NCI-H187 treated with DMSO at 0.1 percent for 48 hours (cell line): ENCODE data around the gene ANKHD1.
"Not testable (repeated sequence)": the region's sequence is repeated elsewhere in the genome, so short reads cannot be mapped to it uniquely, and the experiment has no call there.

Experiments used
- DNase-seq: peaks from one replicate; lab custom pipeline; 2025; lab: John Stamatoyannopoulos, UW

The ANKHD1 gene

DNA sequence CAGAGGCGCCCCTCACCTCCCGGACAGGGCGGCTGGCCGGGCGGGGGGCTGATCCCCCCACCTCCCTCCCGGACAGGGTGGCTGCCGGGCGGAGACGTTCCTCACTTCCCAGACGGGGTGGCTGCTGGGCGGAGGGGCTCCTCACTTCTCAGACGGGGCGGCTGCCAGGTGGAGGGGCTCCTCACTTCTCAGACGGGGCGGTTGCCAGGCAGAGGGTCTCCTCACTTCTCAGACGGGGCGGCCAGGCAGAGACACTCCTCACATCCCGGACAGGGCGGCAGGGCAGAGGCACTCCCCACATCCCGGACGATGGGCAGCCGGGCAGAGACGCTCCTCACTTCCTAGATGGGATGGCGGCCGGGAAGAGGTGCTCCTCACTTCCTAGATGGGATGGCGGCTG lies 26.1 kb downstream of the ANKHD1 start:
- not testable (repeated sequence) for DNase-seq

DNA sequence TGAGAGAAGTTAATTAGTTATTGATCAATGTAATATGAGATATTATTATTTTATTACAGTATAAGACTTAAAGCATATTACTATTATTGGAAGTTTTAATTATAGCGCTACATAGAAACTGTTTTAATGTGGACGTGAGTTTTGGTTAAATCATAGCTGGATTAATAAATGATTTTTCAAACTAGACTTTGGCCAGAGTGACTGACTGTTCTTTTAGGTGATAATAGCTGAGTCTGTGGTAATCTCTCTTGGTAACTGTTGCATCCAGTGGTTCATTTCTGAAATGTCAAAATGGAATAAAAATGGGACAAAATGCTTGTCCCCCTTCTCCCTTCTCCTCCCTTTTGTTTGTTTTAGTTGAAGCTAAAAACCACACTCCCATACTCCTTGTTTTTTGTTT lies 28.1 kb downstream of the ANKHD1 start:
- DNase-seq = no peak

DNA sequence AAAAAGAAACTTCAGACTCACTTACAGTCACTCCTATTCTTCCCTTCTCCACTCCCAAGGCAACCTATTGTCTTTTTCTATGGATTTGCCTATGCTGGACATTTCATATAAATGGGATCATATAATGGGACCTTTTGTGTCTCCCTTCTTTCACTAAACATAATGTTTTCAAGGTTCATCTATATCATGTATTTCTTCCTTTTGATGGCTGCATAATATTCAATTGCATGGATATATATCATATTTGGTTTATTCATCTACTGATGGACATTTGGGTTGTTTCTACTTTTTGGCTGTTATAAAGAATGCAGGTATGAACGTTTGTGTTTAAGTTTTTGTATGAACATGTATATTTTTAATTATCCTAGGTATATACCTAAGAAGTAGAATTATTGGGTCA lies 30.6 kb downstream of the ANKHD1 start:
- DNase-seq = no peak

DNA sequence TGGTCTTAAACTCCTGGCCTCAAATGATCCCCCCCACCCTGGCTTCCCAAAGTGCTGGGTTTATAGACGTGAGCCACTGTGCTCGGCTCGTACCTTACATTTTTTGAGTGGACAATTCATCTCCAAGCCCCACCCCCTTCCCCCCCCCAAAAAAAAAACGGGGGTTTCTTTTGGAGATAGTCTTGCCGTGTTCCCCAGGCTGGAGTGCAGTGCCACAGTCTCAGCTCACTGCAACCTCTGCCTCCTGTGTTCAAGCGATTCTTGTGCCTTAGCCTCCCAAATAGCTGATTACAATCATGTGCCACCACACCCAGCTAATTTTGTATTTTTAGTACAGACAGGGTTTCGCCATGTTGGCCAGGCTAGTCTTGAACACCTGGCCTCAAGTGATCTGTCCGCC lies 31.3 kb downstream of the ANKHD1 start:
- DNase-seq = no peak

DNA sequence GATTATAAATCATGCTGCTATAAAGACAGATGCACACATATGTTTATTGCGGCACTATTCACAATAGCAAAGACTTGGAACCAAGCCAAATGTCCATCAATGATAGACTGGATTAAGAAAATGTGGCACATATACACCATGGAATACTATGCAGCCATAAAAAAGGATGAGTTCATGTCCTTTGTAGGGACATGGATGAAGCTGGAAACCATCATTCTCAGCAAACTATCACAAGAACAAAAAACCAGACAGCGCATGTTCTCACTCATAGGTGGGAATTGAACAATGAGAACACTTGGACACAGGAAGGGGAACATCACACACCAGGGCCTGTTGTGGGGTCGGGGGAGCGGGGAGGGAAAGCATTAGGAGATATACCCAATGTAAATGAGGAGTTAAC lies 55.7 kb downstream of the ANKHD1 start:
- not testable (repeated sequence) for DNase-seq

DNA sequence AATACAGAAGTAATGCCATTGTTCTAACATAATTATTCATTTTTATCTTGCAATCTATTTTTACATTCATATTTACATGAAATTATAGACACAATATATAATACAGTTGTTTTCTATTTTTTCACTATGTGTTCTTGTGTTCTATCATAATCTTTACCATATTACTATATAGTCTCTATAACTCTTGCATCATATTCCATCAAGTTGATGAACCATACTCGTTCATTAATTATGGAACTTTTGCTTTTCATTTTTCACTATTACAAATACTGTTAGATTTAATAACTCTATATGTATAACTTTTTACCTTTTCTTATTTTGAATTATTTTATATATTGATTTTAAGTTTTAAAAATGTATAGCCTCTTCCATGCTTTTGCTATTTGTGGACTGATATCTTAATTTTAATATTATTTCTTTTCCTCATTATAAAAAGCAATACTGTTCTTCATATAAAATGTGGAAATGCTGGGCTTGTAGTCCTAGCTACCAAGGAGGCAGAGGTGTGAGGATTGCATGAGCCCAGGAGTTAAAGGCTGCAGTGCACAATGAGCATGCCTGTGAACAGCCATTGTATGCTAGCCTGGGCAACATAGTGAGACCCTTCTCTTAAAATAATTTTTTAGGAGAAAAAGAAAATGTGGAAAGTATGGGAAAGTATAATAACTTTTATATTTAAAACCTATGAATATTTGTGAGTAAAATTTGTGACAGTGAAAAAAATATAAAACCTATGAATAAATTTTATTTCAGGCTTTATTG lies 65.5 kb downstream of the ANKHD1 start:
- DNase-seq = no peak

DNA sequence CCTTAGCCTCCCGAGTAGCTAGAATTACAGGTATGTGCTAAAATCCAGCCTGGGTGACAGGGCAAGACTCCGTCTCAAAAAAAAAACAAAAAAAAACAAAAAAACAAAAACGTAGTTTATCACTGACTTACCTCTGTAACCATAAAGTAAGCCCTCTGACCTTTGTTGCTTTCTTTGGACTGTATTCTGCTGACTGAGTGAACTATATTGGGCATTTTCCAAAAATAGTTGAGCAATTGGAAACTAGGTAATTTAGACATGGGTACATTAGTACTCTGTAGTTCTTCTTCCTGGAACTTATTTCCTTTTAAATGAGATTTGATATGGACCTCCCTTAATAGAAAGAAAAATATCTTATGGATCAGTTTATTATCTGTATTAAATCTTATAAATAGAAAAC lies 66.6 kb downstream of the ANKHD1 start:
- no peak for DNase-seq

DNA sequence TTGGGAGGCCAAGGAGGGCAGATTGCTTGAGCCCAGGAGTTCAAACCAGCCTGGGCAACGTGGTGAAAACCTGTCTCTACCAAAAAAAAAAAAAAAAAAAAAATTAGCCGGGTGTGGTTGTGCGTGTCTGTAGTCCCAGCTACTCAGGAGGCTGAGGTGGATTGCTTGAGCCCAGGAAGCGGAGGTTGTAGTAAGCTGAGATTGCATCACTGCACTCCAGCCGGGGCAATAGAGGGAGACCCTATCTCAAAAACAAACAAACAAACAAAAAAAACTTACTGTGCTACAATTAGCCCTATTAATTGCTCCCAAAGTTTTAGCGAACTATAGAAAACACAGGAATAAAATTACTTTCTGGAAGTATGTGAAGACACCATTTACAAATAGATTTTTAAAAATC lies 67.6 kb downstream of the ANKHD1 start:
- no peak for DNase-seq

DNA sequence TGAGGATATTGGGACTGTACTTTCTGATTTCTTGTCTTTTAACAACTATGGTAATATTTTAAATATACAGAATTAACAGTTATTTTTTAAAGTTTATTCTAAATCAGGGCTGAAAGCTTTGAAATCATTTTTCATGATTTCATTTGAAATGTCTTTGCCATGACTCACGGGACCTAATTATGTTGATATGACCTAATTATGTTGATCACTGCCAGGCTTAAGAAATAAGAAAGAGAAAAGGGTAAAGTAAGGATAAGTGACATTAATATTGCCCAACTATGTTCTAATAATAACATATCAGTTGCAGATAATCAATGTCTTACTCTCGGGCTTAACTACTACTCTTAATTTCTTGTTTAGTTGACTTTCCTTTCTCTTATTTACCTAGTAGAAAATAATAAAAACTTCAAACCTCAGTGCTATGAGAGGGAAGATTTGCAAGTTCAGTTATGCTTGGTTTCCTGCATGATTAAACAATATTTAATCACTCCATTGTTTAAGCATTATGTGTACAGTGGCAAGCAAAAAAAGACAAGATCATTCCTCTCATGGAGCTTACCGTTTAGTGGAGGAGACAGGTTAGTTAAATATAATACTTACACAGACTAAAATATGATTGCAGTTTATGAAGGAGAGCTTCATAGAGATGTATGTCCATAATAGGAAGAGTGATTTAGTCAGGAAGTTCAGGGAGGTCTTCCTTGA lies 78.8 kb downstream of the ANKHD1 start:
- no peak for DNase-seq

DNA sequence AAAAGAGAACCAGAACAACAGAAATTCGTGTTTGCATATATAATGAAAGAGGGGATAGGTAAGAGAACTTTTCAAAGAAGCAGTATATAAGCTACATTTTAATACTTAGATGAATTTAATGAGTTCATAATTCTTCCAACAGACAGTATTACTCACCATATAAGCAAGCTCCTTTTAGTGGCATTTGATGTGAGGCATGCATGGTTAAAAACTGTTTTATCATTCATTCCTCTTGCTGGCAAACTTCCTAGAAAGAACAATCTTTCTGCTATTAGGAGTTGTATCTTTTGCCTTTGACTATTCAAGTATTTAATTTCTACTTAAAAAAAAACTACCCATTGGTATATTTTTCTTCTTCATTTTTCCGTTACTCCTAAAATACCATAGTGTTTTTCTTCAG lies 80.1 kb downstream of the ANKHD1 start:
- no peak for DNase-seq

DNA sequence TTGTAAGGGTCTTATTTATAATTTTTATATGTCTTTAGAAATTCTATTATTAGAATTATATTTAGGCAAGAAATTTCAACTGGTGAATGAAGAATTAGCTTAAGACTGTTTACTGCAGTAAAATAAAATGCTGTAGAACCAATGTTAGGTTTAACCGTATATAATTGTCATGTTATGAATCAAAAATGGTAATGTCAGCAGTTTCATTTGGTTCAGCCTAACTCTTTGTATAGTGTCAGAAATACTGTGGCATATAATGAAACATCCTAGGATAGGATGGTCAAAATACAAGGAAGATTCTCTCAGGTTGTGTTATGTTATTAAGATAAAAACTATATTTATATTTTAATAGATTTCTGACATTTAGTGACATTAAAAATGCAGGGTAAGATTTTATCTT lies 81.4 kb downstream of the ANKHD1 start:
- no peak for DNase-seq

DNA sequence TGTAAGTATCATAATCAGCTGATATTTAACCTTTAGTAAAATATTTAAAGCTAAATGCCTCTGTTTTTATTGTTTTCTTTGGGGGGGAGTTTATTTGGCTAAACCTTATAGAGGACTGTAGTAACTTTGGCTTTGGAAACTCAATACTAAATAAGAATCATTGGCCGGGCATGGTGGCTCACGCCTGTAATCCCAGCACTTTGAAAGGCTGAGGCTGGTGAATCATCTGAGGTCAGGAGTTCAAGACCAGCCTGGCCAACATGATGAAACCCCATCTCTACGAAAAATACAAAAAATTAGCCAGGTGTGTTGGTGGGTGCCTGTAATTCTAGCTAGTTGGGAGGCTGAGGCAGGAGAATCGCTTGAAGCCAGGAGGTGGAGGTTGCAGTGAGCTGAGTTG lies 86.5 kb downstream of the ANKHD1 start:
- not testable (repeated sequence) for DNase-seq

DNA sequence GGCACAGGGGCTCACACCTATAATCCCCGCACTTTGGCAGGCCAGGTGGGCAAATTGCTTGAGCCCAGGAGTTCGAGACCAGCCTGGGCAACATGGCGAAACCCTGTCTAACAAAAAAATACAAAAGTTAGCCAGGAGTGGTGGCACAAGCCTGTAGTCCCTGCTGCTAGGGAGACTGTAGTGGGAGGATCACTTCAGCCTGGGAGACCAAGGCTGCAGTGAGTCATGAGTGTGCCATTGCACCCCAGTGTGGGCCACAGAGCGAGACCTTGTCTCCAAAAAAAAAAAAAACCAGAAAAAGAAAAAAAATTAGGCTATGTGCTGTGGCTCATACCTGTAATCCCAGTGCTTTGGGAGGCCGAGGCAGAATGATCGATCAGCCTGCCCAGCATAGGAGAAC lies 87.3 kb downstream of the ANKHD1 start:
- DNase-seq = no peak

DNA sequence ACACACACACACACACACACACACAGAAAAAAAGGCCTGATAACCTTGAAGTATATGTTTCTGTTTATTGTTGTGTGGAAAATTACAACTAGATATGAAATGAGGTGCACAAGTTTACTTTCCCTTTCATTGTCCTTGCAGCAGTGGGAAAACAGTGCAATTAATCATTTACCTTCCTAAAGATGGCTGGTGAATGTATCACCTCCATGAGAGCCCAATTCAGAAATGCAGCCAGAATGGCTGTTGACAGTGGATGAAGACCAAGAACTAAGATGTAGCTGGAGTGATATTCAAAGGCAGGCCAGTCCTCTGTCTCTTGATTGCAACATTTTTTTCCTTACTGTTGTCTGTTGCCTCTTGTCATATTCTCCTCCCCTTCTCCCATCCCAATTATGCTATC lies 96.3 kb downstream of the ANKHD1 start:
- DNase-seq = no peak

DNA sequence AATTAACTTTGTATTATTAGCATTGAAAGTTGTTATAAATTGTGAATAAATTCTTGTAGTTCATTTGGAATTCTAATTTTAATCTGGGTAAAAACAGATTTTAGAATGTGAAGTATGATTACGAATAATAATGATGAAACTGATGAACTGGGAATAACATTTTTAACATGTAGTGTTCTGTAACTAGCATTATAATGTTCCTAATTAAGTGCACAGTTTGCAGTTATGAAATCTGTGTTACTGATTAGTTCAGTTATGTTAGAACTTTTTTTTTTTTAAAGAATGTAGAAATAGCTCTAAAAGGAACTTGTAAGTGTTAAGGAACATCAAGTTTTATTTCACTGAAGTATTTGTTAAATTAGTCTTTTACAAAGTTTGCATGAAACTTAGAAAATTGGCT lies 97.0 kb downstream of the ANKHD1 start:
- no peak for DNase-seq

DNA sequence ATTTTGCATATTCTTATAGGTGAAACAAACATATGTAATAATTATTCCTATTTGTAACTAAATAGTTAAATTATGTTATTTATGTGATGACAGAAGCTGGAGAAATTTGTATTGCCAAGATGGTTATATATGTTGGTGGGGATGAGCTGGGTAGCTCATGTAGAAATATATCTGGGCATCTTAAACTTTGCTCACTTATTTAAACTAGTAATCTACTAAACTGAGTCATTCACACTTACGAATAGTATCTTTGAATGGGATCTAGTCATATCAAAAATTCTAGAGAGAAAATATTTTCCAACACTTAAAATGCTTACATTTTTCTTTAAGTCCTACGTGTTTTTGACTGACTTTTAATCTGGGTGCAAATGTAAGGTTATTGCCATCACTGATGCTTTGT lies 101.2 kb downstream of the ANKHD1 start:
- no peak for DNase-seq

DNA sequence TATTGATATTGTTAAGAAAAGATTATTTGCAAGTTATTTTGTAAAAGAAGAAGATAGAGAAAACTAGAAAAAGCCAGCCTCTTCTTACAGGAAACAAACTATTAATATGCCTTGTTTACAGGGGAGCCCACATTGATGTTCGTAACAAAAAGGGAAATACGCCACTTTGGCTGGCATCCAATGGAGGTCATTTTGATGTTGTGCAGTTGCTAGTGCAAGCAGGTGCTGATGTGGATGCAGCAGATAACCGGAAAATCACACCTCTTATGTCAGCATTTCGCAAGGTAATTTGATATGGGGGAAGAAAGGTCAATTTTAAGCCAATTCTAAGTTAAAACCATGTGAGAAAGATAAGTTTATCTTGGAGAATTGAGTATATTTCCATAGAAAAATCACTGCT lies 108.3 kb downstream of the ANKHD1 start:
- no peak for DNase-seq

DNA sequence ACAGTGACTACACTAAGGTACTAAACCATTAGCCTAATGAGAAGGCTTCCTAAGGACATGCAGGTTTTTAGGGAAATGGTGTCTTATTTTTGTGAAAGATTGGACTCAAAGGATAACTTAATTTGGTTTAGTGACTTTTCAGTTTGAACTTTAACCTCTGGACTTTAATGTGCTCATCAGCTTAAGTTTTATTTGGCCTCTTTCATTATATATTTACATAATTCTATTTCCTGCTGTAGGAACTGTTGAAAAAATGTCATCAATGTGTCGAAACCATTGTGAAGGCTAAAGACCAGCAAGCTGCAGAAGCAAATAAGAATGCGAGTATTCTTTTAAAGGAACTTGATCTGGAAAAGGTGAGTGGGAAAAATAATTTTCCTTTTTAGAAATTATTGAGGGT lies 111.5 kb downstream of the ANKHD1 start:
- no peak for DNase-seq

DNA sequence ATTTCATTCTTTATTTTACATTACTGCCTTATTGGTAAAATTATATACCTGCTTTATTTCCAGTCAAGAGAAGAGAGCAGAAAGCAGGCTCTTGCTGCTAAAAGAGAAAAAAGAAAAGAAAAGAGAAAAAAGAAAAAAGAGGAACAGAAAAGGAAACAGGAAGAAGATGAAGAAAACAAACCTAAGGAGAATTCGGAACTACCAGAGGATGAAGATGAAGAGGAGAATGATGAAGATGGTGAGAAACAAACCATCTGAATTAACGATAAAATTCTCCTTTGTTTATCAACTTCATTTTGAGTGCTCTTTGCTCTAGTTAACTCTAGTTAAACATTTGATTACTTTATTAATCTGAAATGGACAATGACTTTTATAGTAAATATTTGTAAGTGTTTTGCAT lies 122.4 kb downstream of the ANKHD1 start:
- DNase-seq = no peak

DNA sequence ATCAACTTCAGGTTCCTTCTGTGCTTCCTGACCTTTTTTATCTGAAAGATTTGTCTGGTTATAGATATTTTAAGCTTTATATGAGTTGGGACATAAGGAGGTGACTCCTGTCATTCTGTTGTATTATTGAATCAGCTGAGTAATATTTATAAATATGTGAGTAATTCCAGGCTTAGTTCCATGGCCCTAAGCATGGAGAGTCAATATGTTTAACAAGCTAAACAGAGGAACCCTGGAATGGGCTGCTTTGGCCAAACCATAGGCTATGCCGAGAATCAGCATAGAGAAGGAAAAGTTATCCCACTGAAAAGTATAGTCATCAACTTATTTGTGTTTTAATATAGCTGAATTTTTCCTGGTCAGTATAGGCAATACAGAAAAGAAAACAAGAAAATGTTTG lies 138.6 kb downstream of the ANKHD1 start:
- DNase-seq = no peak

DNA sequence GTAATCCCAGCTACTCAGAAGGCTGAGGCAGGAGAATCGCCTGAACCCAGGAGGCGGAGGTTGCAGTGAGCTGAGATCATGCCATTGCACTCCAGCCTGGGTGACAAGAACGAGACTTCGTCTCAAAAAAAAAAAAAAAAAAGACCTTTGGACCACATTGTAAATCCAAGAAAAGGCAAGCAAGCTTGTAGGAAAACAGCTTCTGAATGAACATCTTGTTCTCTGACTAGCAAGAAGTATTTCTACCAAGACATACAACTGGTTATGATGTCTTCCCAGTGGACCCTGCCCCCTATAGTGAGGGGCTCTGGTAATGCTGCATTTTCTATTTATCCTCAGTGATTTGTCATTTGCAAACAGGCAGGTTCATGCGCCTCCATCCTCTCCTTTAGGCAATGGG lies 141.3 kb downstream of the ANKHD1 start:
- DNase-seq = no peak

DNA sequence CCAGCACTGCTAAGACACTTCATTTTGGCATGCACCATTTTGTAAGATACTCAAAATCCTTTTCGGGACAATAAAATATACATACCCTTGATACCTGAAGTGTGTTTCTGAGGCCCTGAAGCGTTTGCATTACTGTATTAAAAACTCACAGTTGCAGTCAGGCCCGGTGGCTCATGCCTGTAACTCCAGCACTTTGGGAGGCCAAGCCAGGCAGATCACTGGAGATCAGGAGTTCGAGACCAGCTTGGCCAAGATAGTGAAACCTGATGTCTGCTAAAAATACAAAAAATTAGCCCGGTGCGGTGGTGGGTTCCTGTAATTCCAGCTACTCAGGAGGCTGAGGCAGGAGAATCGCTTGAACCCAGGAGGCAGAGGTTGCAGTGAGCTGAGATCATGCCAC lies 143.4 kb downstream of the ANKHD1 start:
- DNase-seq = no peak

DNA sequence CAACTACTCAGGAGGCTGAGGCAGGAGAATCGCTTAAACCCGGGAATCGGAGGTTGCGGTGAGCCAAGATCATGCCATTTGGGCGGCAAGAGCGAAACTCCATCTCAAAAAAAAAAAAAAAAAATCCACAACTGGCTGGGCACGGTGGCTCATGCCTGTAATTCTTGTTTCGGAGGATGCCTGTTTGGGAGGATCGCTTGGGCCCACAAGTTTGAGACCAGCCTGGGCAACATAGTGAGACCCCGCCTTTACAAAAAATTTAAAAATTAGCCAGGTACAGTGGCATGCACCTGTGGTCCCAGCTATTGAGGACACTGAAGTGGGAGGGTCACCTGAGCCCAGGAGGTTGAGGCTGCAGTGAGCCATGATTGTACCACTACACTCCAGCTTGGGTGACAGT lies 144.0 kb downstream of the ANKHD1 start:
- no peak for DNase-seq
